Calu3 (cell line): Measurements from ENCODE around the gene DDX49. TPM values are rescaled to one million over a fixed set of nuclear protein-coding genes. Genes with fewer than 3 reads are reported as not detected.

Source experiments
- BruUV-seq: library from RNA; stranded (reverse); fragments of 400-500 nt; replicated peaks from 2 replicates; lab custom pipeline; 2021; lab: Mats Ljungman, UMichigan
- CTCF ChIA-PET: fragments of 300-600 bp; sonication (Branson Sonifier 250); formaldehyde crosslinking; loops from one replicate; lab custom pipeline; 2022; ENCODE audit warnings: antibody characterized with exemption; lab: Charles Lee
- DNase-seq: peaks from one replicate; pipeline ENCODE4 v3.0.0; 2022
- H3K27ac Mint-ChIP-seq: one replicate; pipeline ENCODE4 v1.8.0; 2022; ENCODE audit warnings: mixed read lengths; ENCODE audit not compliant: unreplicated experiment
- H3K27me3 Mint-ChIP-seq: one replicate; pipeline ENCODE4 v1.8.0; 2022; ENCODE audit warnings: mixed read lengths; ENCODE audit not compliant: unreplicated experiment
- H3K36me3 Mint-ChIP-seq: one replicate; pipeline ENCODE4 v1.8.0; 2022; ENCODE audit warnings: mild to moderate bottlenecking, moderate library complexity, mixed read lengths; ENCODE audit not compliant: insufficient read depth, unreplicated experiment
- H3K4me1 Mint-ChIP-seq: one replicate; pipeline ENCODE4 v1.8.0; 2022; ENCODE audit warnings: mild to moderate bottlenecking, low read depth, mixed read lengths; ENCODE audit not compliant: unreplicated experiment
- H3K4me3 Mint-ChIP-seq: one replicate; pipeline ENCODE4 v1.8.0; 2022; ENCODE audit warnings: mild to moderate bottlenecking, low read depth, moderate library complexity, mixed read lengths; ENCODE audit not compliant: unreplicated experiment
- H3K9me3 Mint-ChIP-seq: one replicate; pipeline ENCODE4 v1.8.0; 2022; ENCODE audit warnings: low read depth, mixed read lengths; ENCODE audit not compliant: unreplicated experiment
- CTCF ChIP-seq: fragments of 200-600 bp; IDR thresholded peaks from one replicate; pipeline ENCODE4 v1.8.0; 2022; ENCODE audit warnings: antibody characterized with exemption; ENCODE audit not compliant: unreplicated experiment
- intact Hi-C: fragments of 100-400 bp; cut with micrococcal nuclease; formaldehyde crosslinking; loops from one replicate; pipeline ENCODE4 v1.10.0; 2022; ENCODE audit not compliant: unreplicated experiment
- total RNA-seq: library from RNA; stranded (reverse); gene quantifications from 2 replicates; pipeline ENCODE4 v1.2.3, GENCODE V29; 2022

Gene DDX49
- total RNA-seq, 1 experiment from 2014 or later, result 34.4 TPM

GRCh38 chr19:18921593-18921992 lies 2.1 kb downstream of the DDX49 start:
- TF ChIP-seq CTCF, result no peak
- intact Hi-C loops, result no loop called here

GRCh38 chr19:18922228-18922985 lies 2.9 kb downstream of the DDX49 start:
- H3K27me3 Mint-ChIP-seq, result no peaks in the 10 kb centered on the region
- no peak overlapping the region for H3K27ac Mint-ChIP-seq
- CTCF ChIA-PET, result no interaction called here
- no peak overlapping the region for H3K4me3 Mint-ChIP-seq
- no peak for TF ChIP-seq CTCF
- intact Hi-C loops, result no loop called here
- no peaks in the 10 kb centered on the region for H3K9me3 Mint-ChIP-seq
- no peak for DNase-seq
- BruUV-seq, result no TSS peak
- peaks cover 1% of the 10 kb centered on the region for H3K4me1 Mint-ChIP-seq
- H3K36me3 Mint-ChIP-seq, result peaks cover 86% of the 10 kb centered on the region

More at GRCh38 chr19:18921593-18921992, 2.1 kb downstream of the DDX49 start:
- Mint-ChIP-seq H3K4me1 (peaks cover 6% of the 10 kb centered on the region), H3K27me3 (no peaks in the 10 kb centered on the region), H3K9me3 (no peaks in the 10 kb centered on the region), H3K27ac (no peak overlapping the region), H3K4me3 (no peak overlapping the region), H3K36me3 (peaks cover 92% of the 10 kb centered on the region)
- no TSS peak for BruUV-seq
- no peak for DNase-seq
- CTCF ChIA-PET, result no interaction called here

- intact Hi-C loops, result no loop called here
- Mint-ChIP-seq H3K4me3 (no peak overlapping the region), H3K27me3 (no peaks in the 10 kb centered on the region), H3K4me1 (no peaks in the 10 kb centered on the region), H3K36me3 (peaks cover 66% of the 10 kb centered on the region), H3K27ac (peak overlapping the region; percentile 27), H3K9me3 (no peaks in the 10 kb centered on the region)
- BruUV-seq, result no TSS peak
- no peak for DNase-seq
- CTCF ChIA-PET, result no interaction called here
- TF ChIP-seq CTCF, result no peak
Observed at GRCh38 chr19:18924684-18925213, 5.2 kb downstream of the DDX49 start.

GRCh38 chr19:18928018-18928805 lies 8.7 kb downstream of the DDX49 start:
- Mint-ChIP-seq H3K27ac (no peak overlapping the region), H3K4me1 (no peaks in the 10 kb centered on the region), H3K9me3 (no peaks in the 10 kb centered on the region), H3K4me3 (no peak overlapping the region), H3K27me3 (no peaks in the 10 kb centered on the region), H3K36me3 (peaks cover 40% of the 10 kb centered on the region)
- intact Hi-C loops, result no loop called here
- CTCF ChIA-PET, result interaction anchor here (0.6 kb wide), 1 partner anchor 377 kb away, joined by 6 read pairs; no protein-coding TSS in a partner anchor
- DNase-seq, result no peak
- TSS peak; percentile 13 for BruUV-seq
- no peak for TF ChIP-seq CTCF
